Measurements from ENCODE around the gene OLIG1. TPM values are rescaled to one million over a fixed set of nuclear protein-coding genes. Genes with fewer than 3 reads are reported as not detected.

The OLIG1 gene
- total RNA-seq, 2 donors from 2014 or later, result not detected

DNA sequence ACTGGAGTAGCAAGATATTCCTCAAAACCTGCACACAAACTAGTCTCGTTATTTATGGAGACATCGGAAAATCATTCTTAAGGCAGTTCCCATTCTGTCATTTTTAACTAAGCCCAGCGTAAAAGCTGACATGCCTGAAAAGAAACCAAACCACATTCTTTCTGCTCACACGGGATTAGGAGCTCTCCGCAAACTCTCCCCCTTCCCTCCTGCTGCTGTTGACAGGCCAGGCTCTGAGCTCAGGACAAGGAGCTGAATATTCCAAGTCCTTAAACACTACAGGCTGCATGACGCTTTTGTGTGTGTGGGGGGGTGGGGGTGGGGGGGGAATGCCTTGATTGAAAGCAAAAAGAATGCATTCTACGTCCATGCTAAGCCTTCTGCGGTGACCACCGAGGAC, 5.2 kb downstream of the OLIG1 start:
- Histone ChIP-seq H3K9me3 (no peaks in the 10 kb centered on the region), H3K27me3 (peaks cover 34% of the 10 kb centered on the region), H3K27ac (no peak overlapping the region), H3K9ac (ENCODE audit: low read depth in 2 of 2, low read length in 2 of 2) (no peak overlapping the region), H3K4me3 (no peak overlapping the region), H3K4me1 (peaks cover 7% of the 10 kb centered on the region), H3K36me3 (no peaks in the 10 kb centered on the region)
- no peak for DNase-seq
- TF ChIP-seq, protein P1, sequence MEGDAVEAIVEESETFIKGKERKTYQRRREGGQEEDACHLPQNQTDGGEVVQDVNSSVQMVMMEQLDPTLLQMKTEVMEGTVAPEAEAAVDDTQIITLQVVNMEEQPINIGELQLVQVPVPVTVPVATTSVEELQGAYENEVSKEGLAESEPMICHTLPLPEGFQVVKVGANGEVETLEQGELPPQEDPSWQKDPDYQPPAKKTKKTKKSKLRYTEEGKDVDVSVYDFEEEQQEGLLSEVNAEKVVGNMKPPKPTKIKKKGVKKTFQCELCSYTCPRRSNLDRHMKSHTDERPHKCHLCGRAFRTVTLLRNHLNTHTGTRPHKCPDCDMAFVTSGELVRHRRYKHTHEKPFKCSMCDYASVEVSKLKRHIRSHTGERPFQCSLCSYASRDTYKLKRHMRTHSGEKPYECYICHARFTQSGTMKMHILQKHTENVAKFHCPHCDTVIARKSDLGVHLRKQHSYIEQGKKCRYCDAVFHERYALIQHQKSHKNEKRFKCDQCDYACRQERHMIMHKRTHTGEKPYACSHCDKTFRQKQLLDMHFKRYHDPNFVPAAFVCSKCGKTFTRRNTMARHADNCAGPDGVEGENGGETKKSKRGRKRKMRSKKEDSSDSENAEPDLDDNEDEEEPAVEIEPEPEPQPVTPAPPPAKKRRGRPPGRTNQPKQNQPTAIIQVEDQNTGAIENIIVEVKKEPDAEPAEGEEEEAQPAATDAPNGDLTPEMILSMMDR (IDR thresholded peaks at IDR 0.05), result no peak
- intact Hi-C loops (cut with DNase I), result no loop called here

DNA sequence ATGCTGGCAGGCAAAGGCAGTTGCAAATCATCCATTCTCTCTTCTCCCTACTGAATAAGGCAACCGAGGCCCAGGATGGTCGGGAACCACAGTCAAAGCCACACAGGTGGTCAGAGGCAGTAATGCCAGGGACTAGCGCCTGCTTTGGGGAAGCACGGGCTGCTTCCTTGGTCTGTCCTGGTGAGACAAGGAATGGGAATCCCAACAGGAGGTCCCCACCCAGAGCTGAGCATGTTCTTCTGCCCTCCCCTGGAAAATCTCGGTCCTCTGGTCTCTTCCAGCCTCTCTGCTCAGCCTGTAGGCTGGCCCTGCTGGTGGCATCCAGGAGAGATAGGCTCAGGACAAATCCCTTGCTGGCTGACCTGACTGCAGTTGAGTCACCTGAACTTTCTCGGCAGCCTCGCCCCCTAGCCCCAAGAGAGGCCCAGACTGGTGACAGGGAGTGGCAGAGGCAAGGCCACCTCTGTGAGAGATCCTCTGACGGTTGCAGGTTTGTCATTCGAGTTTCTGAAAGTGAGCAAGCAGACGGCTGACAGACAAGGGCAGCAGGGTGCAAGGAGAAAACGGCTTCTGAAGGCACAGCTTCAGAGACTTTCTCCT, 5.8 kb downstream of the OLIG1 start:
- Histone ChIP-seq H3K27ac (no peak overlapping the region), H3K9ac (ENCODE audit: low read depth in 2 of 2, low read length in 2 of 2) (no peak overlapping the region), H3K36me3 (no peaks in the 10 kb centered on the region), H3K27me3 (peaks cover 29% of the 10 kb centered on the region), H3K4me3 (no peak overlapping the region), H3K9me3 (no peaks in the 10 kb centered on the region), H3K4me1 (peaks cover 7% of the 10 kb centered on the region)
- intact Hi-C loops (cut with DNase I), result no loop called here
- DNase-seq, result no peak
- TF ChIP-seq, protein P1 (IDR thresholded peaks at IDR 0.05), result no peak

DNA sequence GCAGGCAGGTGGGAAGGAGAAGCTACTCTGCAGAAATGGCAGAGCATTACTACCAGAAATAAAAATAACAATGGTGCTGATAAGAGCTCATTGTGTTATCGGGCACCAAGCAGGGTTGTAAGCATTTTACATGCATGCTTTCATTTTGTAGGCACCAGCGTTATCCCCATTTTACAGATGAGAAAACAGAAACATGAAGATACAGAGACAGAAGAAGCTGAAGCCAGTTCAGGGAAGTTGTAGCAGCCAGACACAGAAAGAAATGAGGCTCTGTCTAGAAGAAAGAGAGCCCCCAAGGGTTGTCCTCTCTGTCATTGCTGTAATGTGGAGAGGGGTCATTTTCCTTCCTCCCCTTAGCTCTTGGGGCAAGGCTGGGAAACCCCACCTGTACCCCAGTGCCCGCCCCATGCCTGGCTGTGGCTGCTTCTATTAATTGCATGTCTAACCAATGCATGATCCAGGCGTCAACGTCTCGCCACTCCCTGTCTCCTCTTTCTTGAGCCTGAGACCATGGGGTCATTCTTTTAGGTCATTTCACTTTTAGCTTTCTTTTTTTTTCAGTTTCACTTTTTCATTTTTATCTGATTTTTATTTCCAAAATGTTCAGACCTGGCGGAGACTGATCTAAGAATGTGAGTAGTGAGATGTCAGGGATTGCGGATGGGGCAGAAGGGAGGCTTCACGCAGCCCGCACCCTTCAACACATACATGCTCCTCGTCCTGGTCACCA, 6.8 kb downstream of the OLIG1 start:
- Histone ChIP-seq H3K27me3 (peaks cover 20% of the 10 kb centered on the region), H3K9me3 (no peaks in the 10 kb centered on the region), H3K4me1 (no peaks in the 10 kb centered on the region), H3K4me3 (no peak overlapping the region), H3K27ac (no peak overlapping the region), H3K9ac (ENCODE audit: low read depth in 2 of 2, low read length in 2 of 2) (no peak overlapping the region), H3K36me3 (no peaks in the 10 kb centered on the region)
- intact Hi-C loops (cut with DNase I), result no loop called here
- TF ChIP-seq, protein P1 (IDR thresholded peaks at IDR 0.05), result no peak
- no peak for DNase-seq

DNA sequence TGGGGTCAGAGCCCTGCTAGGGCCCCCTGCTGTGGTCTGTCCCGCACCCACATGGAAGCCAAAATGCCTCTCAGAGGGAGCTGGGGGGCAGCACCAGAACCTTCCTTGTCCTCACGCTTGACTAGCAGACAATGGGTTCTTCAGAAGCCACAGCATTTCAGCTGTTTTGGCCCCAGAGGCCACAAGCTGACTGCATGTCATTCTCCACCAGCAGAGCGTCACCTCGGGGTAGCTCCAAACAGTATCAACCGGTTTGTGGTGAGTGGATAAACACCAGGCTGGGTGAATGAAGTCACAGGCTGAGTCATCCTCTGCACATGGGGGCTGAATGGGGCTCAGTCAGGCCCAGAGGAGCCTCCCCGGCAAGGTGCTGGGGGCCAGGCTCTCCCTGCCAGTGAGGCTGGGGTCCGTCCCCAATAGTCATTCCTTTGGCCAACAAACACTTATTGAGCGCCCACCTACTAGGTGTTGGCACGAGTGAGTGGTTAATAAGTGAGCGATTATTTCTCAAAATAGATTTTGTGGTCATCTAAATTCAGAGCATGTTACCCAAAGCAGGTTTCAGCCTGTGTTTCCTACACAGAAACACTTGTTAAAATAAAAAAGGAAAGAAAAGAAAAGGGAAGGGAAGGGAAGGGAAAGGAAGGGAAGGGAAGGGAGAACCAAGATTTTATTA, 9.1 kb downstream of the OLIG1 start:
- TF ChIP-seq, protein P1 (IDR thresholded peaks at IDR 0.05), result no peak
- H3K36me3 ChIP-seq, result no peaks in the 10 kb centered on the region
- H3K27ac ChIP-seq, result no peak overlapping the region
- H3K9me3 ChIP-seq, result no peaks in the 10 kb centered on the region
- intact Hi-C loops (cut with DNase I), result no loop called here
- H3K27me3 ChIP-seq, result no peaks in the 10 kb centered on the region
- H3K4me3 ChIP-seq, result no peak overlapping the region
- H3K4me1 ChIP-seq, result no peaks in the 10 kb centered on the region
- DNase-seq, result no peak
- H3K9ac ChIP-seq (ENCODE audit: low read depth in 2 of 2, low read length in 2 of 2), result no peak overlapping the region

DNA sequence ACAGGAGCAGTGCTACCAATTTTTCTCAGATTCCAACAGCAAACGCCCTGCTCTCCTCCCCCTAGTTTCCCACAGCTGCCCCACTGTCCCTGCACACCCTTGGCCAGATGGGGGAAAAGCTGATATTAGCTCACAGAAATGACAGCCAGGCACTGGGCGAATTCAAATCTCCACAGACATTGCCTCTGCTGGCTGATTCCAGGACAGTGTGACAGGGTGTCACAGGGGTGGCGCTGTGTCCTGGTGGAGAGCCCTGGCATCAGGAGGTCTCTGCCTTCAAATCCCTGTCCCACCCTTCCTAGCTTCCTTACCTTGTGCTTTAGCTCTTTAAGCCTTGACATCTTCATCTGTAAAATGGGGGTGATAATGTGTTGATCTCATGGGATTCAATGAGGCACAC, 10.4 kb downstream of the OLIG1 start:
- H3K27me3 ChIP-seq, result no peaks in the 10 kb centered on the region
- H3K9me3 ChIP-seq, result no peaks in the 10 kb centered on the region
- TF ChIP-seq, protein P1 (IDR thresholded peaks at IDR 0.05), result no peak
- H3K27ac ChIP-seq, result no peak overlapping the region
- no peaks in the 10 kb centered on the region for H3K4me1 ChIP-seq
- no peaks in the 10 kb centered on the region for H3K36me3 ChIP-seq
- H3K4me3 ChIP-seq, result no peak overlapping the region
- DNase-seq, result no peak
- no peak overlapping the region for H3K9ac ChIP-seq (ENCODE audit: low read depth in 2 of 2, low read length in 2 of 2)
- intact Hi-C loops (cut with DNase I), result no loop called here

Measured in colonic mucosa (tissue), 4 donors.